Activated T-cell treated with anti-CD3 and anti-CD28 coated beads, Interleukin-2, amount 50 U/mL, for 1 hour (primary cell): ENCODE data around the gene GRAMD1B.
"Not testable (repeated sequence)": the region's sequence is repeated elsewhere in the genome, so short reads cannot be mapped to it uniquely, and the experiment has no call there.

Source experiments
- DNase-seq: peaks from one replicate; pipeline ENCODE4 v3.0.0-alpha.2; 2020

GRAMD1B gene

GRCh38 chr11:123513309-123513708 lies 83.2 kb downstream of the GRAMD1B start:
- DNase-seq: not testable (repeated sequence)

- no peak for DNase-seq
Observed at GRCh38 chr11:123516238-123516637, 86.2 kb downstream of the GRAMD1B start.

GRCh38 chr11:123517559-123518364 lies 87.7 kb downstream of the GRAMD1B start:
- DNase-seq: no peak

GRCh38 chr11:123518496-123519054 lies 88.5 kb downstream of the GRAMD1B start:
- DNase-seq: no peak

- DNase-seq: no peak
Observed at GRCh38 chr11:123519055-123519796, 89.2 kb downstream of the GRAMD1B start.

GRCh38 chr11:123519797-123520193 lies 89.7 kb downstream of the GRAMD1B start:
- no peak for DNase-seq

GRCh38 chr11:123520476-123520875 lies 90.4 kb downstream of the GRAMD1B start:
- DNase-seq: not testable (repeated sequence)

- DNase-seq: no peak
Observed at GRCh38 chr11:123521001-123521400, 90.9 kb downstream of the GRAMD1B start.

GRCh38 chr11:123521930-123522329 lies 91.9 kb downstream of the GRAMD1B start:
- DNase-seq: no peak

GRCh38 chr11:123523539-123523938 lies 93.5 kb downstream of the GRAMD1B start:
- no peak for DNase-seq

GRCh38 chr11:123525097-123525496 lies 95.0 kb downstream of the GRAMD1B start:
- no peak for DNase-seq

GRCh38 chr11:123525511-123525918 lies 95.4 kb downstream of the GRAMD1B start:
- DNase-seq: no peak

GRCh38 chr11:123526027-123526805 lies 96.1 kb downstream of the GRAMD1B start:
- DNase-seq: no peak

GRCh38 chr11:123526918-123527317 lies 96.8 kb downstream of the GRAMD1B start:
- DNase-seq: no peak

GRCh38 chr11:123527526-123527925 lies 97.5 kb downstream of the GRAMD1B start:
- no peak for DNase-seq

GRCh38 chr11:123527947-123528346 lies 97.9 kb downstream of the GRAMD1B start:
- no peak for DNase-seq

- no peak for DNase-seq
Observed at GRCh38 chr11:123531325-123531724, 101.3 kb downstream of the GRAMD1B start.

GRCh38 chr11:123532131-123532530 lies 102.1 kb downstream of the GRAMD1B start:
- no peak for DNase-seq

- DNase-seq: no peak
Observed at GRCh38 chr11:123535401-123535800, 105.3 kb downstream of the GRAMD1B start.

- no peak for DNase-seq
Observed at GRCh38 chr11:123536690-123537437, 106.8 kb downstream of the GRAMD1B start.

GRCh38 chr11:123537726-123538125 lies 107.7 kb downstream of the GRAMD1B start:
- DNase-seq: no peak

- DNase-seq: no peak
Observed at GRCh38 chr11:123543797-123544196, 113.7 kb downstream of the GRAMD1B start.
